ENCODE measurements around the gene MACROD1. TPM values are rescaled to one million over a fixed set of nuclear protein-coding genes. Genes with fewer than 3 reads are reported as not detected.

The MACROD1 gene
- total and polyA plus RNA-seq, 9 of the 15 experiments (the other 6 are each of a cell fraction or from before 2014, with no cell fraction given) = 1.1 to 60.0 (median 26.4) TPM

DNA sequence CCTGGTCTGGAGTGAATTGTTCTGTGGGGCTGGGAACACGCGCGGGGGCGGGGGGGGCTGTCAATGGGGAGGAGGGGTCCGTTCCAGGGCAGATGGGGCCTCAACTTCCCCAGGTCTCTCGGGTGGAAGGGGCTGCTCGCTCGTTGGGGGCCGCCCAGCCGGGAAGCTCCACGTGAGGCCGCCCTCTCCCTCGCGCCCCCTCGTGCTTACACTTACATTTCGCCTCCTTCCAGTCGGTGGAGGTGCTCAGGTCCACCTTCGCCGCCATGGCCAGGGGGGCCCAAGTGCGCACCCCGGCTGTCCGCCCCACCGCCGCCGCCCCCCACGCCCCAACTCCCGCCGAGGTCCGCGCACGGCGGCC, 452 bp downstream of the MACROD1 start:
- ChIA-PET POLR2A (interaction anchor here (0.6 to 2.0 kb wide), 5 partner anchors 9 to 435 kb away, joined by 3 to 9 read pairs (median 4); no protein-coding TSS in a partner anchor), CTCF (ENCODE audit: low intra/inter-chr PET ratio) (no interaction called here)
- no peaks in the 10 kb centered on the region for H4K20me1 ChIP-seq (replicated peaks; ENCODE audit: control insufficient read depth, insufficient read depth, low read length)
- H3K9me1 ChIP-seq (ENCODE audit: control insufficient read depth, insufficient read depth, low read length) = no peaks in the 10 kb centered on the region
- H3K4me1 ChIP-seq (replicated peaks in 1 of 2; ENCODE audit: control insufficient read depth in 2 of 2, insufficient read depth in 2 of 2, low read length in 2 of 2) = peaks cover 6 to 27% of the 10 kb centered on the region in 2 experiments; a peak in 3 of 5 replicates
- peak overlapping the region; percentile 79 for H3K4me3 ChIP-seq
- BruUV-seq (replicated peaks) = no TSS peak
- FAIRE-seq (no peak), ATAC-seq (peak; percentile 59), DNase-seq (ENCODE audit: extremely low read depth in 1 of 4, low spot score in 3 of 4) (peak in 2 of 4 experiments; percentile 53 to 64)
- H3K36me3 ChIP-seq (ENCODE audit: control insufficient read depth, insufficient read depth, low read length) = peaks cover 23% of the 10 kb centered on the region; the same call in 2 of the 3 replicates
- peak overlapping the region; percentile 87 to 95 for H3K9ac ChIP-seq (ENCODE audit: insufficient read depth in 1 of 2, low read depth in 2 of 2, low read length in 2 of 2)
- H3K4me2 ChIP-seq (ENCODE audit: insufficient read depth, low read length) = peak overlapping the region; percentile 96
- H3K27me3 ChIP-seq (ENCODE audit: control insufficient read depth in 2 of 2, insufficient read depth in 2 of 2, low read length in 2 of 2) = no peaks in the 10 kb centered on the region
- H3K9me3 ChIP-seq (replicated peaks; ENCODE audit: control insufficient read depth, insufficient read depth, low read depth, low read length) = 0 out of 2 replicates have a peak, but pooled peaks cover 2% of the 10 kb centered on the region
- peak overlapping the region; percentile 94 for H3K27ac ChIP-seq (ENCODE audit: extremely low read depth, low read depth, low read length)
- 4% methylated on average over 12 of the region's 32 CpGs for WGBS (ENCODE audit: insufficient coverage, low coverage, missing lambda C conversion rate)
- peak overlapping the region; percentile 88 for H2AFZ ChIP-seq (ENCODE audit: low read depth, low read length)
- peaks cover 58% of the 10 kb centered on the region for H3K79me2 ChIP-seq (ENCODE audit: control insufficient read depth, insufficient read depth, low read length)
- in situ Hi-C loops (cut with MboI) = no loop called here
- intact Hi-C loops (cut with micrococcal nuclease) = no loop called here
- TF ChIP-seq CAMTA2 (CRISPR knock-in tag; conservative IDR thresholded peaks at IDR 0.05) (no peak), ZBTB7A (IDR thresholded peaks at IDR 0.05; ENCODE audit: borderline replicate concordance, control insufficient read depth, low read depth, low read length) (peak; percentile 66; the same call in 1 of the 2 replicates), FOXA3 (CRISPR knock-in tag; conservative IDR thresholded peaks at IDR 0.05 in 1 of 2, IDR thresholded peaks at IDR 0.05 in 1 of 2) (no peak), CREM (IDR thresholded peaks at IDR 0.05; ENCODE audit: low read depth) (0 out of 2 replicates have a peak, but pooled peaks have one; percentile 18), KDM5B (IDR thresholded peaks at IDR 0.05; ENCODE audit: insufficient replicate concordance, low read depth, low read length) (peak; percentile 28), ZFP36 (IDR thresholded peaks at IDR 0.05; ENCODE audit: low read depth, low read length, partially characterized antibody) (no peak), HNRNPH1 (optimal IDR thresholded peaks at IDR 0.05; ENCODE audit: low read depth, low read length) (no peak), CTCFL (IDR thresholded peaks at IDR 0.05; ENCODE audit: borderline replicate concordance, insufficient read depth, low read depth, low read length, poor library complexity, severe bottlenecking) (peak; percentile 35), E2F5 (CRISPR knock-in tag; IDR thresholded peaks at IDR 0.05) (no peak), NCOA6 (IDR thresholded peaks at IDR 0.05) (no peak), UBTF (IDR thresholded peaks at IDR 0.05; ENCODE audit: borderline replicate concordance in 1 of 2, low read depth in 2 of 2, low read length in 2 of 2) (no peak), ZNF133 (CRISPR knock-in tag; IDR thresholded peaks at IDR 0.05) (no peak), GATAD2A (IDR thresholded peaks at IDR 0.05) (0 out of 2 replicates have a peak, but pooled peaks have one; percentile 35), MTA2 (IDR thresholded peaks at IDR 0.05; ENCODE audit: low read depth) (no peak), CBX5 (IDR thresholded peaks at IDR 0.05; ENCODE audit: borderline replicate concordance, low read depth) (no peak)
- TF ChIP-seq, protein P1, sequence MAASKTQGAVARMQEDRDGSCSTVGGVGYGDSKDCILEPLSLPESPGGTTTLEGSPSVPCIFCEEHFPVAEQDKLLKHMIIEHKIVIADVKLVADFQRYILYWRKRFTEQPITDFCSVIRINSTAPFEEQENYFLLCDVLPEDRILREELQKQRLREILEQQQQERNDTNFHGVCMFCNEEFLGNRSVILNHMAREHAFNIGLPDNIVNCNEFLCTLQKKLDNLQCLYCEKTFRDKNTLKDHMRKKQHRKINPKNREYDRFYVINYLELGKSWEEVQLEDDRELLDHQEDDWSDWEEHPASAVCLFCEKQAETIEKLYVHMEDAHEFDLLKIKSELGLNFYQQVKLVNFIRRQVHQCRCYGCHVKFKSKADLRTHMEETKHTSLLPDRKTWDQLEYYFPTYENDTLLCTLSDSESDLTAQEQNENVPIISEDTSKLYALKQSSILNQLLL (CRISPR knock-in tag; IDR thresholded peaks at IDR 0.05; ENCODE audit: borderline replicate concordance) = no peak
